ENCODE data around the gene C14orf119. TPM values are rescaled to one million over a fixed set of nuclear protein-coding genes. Genes with fewer than 3 reads are reported as not detected.

Gene C14orf119
- total and polyA plus RNA-seq, 9 of the 15 experiments (the other 6 are each of a cell fraction or from before 2014, with no cell fraction given) = 36.7 to 251 (median 51.8) TPM

DNA sequence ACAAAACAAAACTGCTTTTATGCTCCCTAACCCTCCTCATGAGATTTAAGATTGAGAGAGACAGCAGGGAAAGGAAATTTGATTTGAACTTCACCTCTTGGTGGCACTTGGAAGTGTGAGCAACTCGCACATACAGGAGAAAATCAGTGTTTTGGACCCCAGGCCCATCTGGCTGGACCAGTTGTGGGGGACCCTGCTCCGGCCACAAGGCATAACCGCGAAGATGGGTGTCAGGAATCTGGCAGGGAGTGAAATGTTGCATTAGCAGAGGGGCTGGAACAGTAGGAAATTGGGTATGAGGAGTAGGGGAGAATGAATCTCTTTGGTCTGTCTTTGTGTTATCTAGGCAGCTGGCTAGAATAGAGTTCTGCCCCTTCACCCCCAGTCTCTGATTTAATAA lies 8.3 kb downstream of the C14orf119 start:
- no TSS peak for BruUV-seq (replicated peaks)

DNA sequence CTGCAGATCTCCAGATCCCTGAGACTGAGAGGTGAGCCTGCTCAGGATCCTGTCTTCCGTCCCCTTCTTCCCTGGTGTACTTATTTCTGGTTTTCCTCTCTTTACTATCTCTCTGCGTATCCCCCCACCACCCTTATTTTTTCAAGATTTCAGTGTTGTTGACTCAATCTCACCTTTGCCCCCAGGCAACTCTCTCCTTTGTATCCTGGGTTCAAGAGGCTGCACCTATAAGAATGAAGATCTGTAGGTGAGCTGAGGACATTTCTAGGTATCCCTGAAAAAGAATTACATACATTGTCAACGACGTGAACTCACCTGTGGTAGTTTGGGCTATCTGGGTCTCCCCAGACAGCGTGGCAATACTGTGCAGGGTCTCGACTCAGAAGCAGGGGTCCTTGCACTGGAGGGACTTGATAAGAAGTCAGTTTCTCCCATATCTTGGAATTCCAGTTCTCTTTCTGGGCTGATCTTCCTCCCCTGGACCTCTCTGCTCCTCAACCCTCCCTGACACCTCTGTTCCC lies 8.8 kb downstream of the C14orf119 start:
- TF ChIP-seq STAT5A (IDR thresholded peaks at IDR 0.05; ENCODE audit: borderline replicate concordance, low read length) = no peak
- TF ChIP-seq ZNF561 (CRISPR knock-in tag; conservative IDR thresholded peaks at IDR 0.05) = no peak
- no peak for TF ChIP-seq GATAD2A (IDR thresholded peaks at IDR 0.05)
- TF ChIP-seq ZNF395 (CRISPR knock-in tag; IDR thresholded peaks at IDR 0.05) = no peak
- TF ChIP-seq ZNF764 (CRISPR knock-in tag; IDR thresholded peaks at IDR 0.05; ENCODE audit: low read depth) = no peak
- TF ChIP-seq CREB3 (tag; conservative IDR thresholded peaks at IDR 0.05; ENCODE audit: low read depth) = no peak
- DNase-seq (ENCODE audit: extremely low read depth in 1 of 4, low spot score in 3 of 4) (no peak), FAIRE-seq (no peak), ATAC-seq (no peak)
- POLR2A ChIA-PET = interaction anchor here (0.8 to 1.7 kb wide), 4 partner anchors 9 to 34 kb away, joined by 4 to 15 read pairs (median 5); partner anchors contain the start of genes ACIN1 and C14orf119
- H3K79me2 ChIP-seq (ENCODE audit: control insufficient read depth, insufficient read depth, low read length) = 0 out of 3 replicates have a peak, but pooled peaks cover 2% of the 10 kb centered on the region
- no peaks in the 10 kb centered on the region for H4K20me1 ChIP-seq (replicated peaks; ENCODE audit: control insufficient read depth, insufficient read depth, low read length)
- in situ Hi-C loops (cut with MboI) = no loop called here
- H3K4me1 ChIP-seq (replicated peaks in 1 of 2; ENCODE audit: control insufficient read depth in 2 of 2, insufficient read depth in 2 of 2, low read length in 2 of 2) = peaks cover 4 to 8% of the 10 kb centered on the region in 2 experiments; a peak in 4 of 5 replicates
- no peaks in the 10 kb centered on the region for H3K27me3 ChIP-seq (ENCODE audit: control insufficient read depth in 2 of 2, insufficient read depth in 2 of 2, low read length in 2 of 2)
- H3K9ac ChIP-seq (ENCODE audit: insufficient read depth in 1 of 2, low read depth in 2 of 2, low read length in 2 of 2) = no peak overlapping the region
- H3K9me3 ChIP-seq (replicated peaks; ENCODE audit: control insufficient read depth, insufficient read depth, low read depth, low read length) = no peaks in the 10 kb centered on the region
- 23% methylated on average over 5 of the region's 6 CpGs for WGBS (ENCODE audit: insufficient coverage, low coverage, missing lambda C conversion rate)
- H3K36me3 ChIP-seq (ENCODE audit: control insufficient read depth, insufficient read depth, low read length) = peaks cover 2% of the 10 kb centered on the region; the same call in 1 of the 3 replicates
- no peak overlapping the region for H3K4me3 ChIP-seq
- no peak overlapping the region for H3K27ac ChIP-seq (ENCODE audit: extremely low read depth, low read depth, low read length)
- intact Hi-C loops (cut with micrococcal nuclease) = no loop called here
- 0 out of 2 replicates have a peak overlapping the region, but pooled peaks have one; percentile 56 for H2AFZ ChIP-seq (ENCODE audit: low read depth, low read length)
- CTCF ChIA-PET (ENCODE audit: low intra/inter-chr PET ratio) = interaction anchor here (1.7 kb wide), 1 partner anchor 35 kb away, joined by 4 read pairs; no protein-coding TSS in a partner anchor
- H3K9me1 ChIP-seq (ENCODE audit: control insufficient read depth, insufficient read depth, low read length) = no peaks in the 10 kb centered on the region
- H3K4me2 ChIP-seq (ENCODE audit: insufficient read depth, low read length) = no peak overlapping the region
- no TSS peak for BruUV-seq (replicated peaks)

More for the DNA sequence above, 8.3 kb downstream of the C14orf119 start:
- Histone ChIP-seq H3K27me3 (ENCODE audit: control insufficient read depth in 2 of 2, insufficient read depth in 2 of 2, low read length in 2 of 2) (no peaks in the 10 kb centered on the region), H3K9ac (ENCODE audit: insufficient read depth in 1 of 2, low read depth in 2 of 2, low read length in 2 of 2) (no peak overlapping the region), H3K4me1 (replicated peaks in 1 of 2; ENCODE audit: control insufficient read depth in 2 of 2, insufficient read depth in 2 of 2, low read length in 2 of 2) (peaks cover 4 to 8% of the 10 kb centered on the region in 2 experiments; a peak in 4 of 5 replicates), H2AFZ (ENCODE audit: low read depth, low read length) (no peak overlapping the region), H3K9me1 (ENCODE audit: control insufficient read depth, insufficient read depth, low read length) (no peaks in the 10 kb centered on the region), H3K27ac (ENCODE audit: extremely low read depth, low read depth, low read length) (no peak overlapping the region), H3K36me3 (ENCODE audit: control insufficient read depth, insufficient read depth, low read length) (peaks cover 8% of the 10 kb centered on the region; the same call in 1 of the 3 replicates), H3K79me2 (ENCODE audit: control insufficient read depth, insufficient read depth, low read length) (peaks cover 6% of the 10 kb centered on the region; the same call in 1 of the 3 replicates), H3K4me3 (no peak overlapping the region), H3K4me2 (ENCODE audit: insufficient read depth, low read length) (no peak overlapping the region), H3K9me3 (replicated peaks; ENCODE audit: control insufficient read depth, insufficient read depth, low read depth, low read length) (no peaks in the 10 kb centered on the region), H4K20me1 (replicated peaks; ENCODE audit: control insufficient read depth, insufficient read depth, low read length) (no peaks in the 10 kb centered on the region)
- TF ChIP-seq CXXC5 (CRISPR knock-in tag; IDR thresholded peaks at IDR 0.05) (no peak), CBX5 (IDR thresholded peaks at IDR 0.05; ENCODE audit: borderline replicate concordance, low read depth) (no peak), HNRNPH1 (optimal IDR thresholded peaks at IDR 0.05; ENCODE audit: low read depth, low read length) (no peak), KDM1A (IDR thresholded peaks at IDR 0.05) (peak in 1 of 2 experiments; percentile 34; a peak in 1 of 4 replicates), XRCC4 (IDR thresholded peaks at IDR 0.05; ENCODE audit: extremely low read depth, insufficient read depth, insufficient read length) (no peak), TAF7 (tag; IDR thresholded peaks at IDR 0.05) (no peak)
- no peak for ATAC-seq
- in situ Hi-C loops (cut with MboI) = no loop called here
- ChIA-PET CTCF (ENCODE audit: low intra/inter-chr PET ratio) (interaction anchor here (1.7 kb wide), 1 partner anchor 34 kb away, joined by 4 read pairs; no protein-coding TSS in a partner anchor), POLR2A (interaction anchor here (0.6 to 1.7 kb wide), 5 partner anchors 9 to 84 kb away, joined by 3 to 15 read pairs (median 4); partner anchors contain the start of genes ACIN1 and C14orf119)
- WGBS (ENCODE audit: insufficient coverage, low coverage, missing lambda C conversion rate) = 22% methylated on average over 4 of the region's 4 CpGs
- intact Hi-C loops (cut with micrococcal nuclease) = no loop called here
- FAIRE-seq = no peak
- no peak for DNase-seq (ENCODE audit: extremely low read depth in 1 of 4, low spot score in 3 of 4)

Measured in K562 (cell line).